HUES6 (cell line): ENCODE results near the gene ZNF41.

Experiments
- H3K27ac ChIP-seq: 2 replicates; pipeline ENCODE4 v1.7.0; 2013; ENCODE audit warnings: low read depth, mild to moderate bottlenecking, low read length, inconsistent platforms
- H3K27me3 ChIP-seq: 2 replicates; pipeline ENCODE4 v1.6.1; 2013; ENCODE audit warnings: low read length; ENCODE audit not compliant: control insufficient read depth, insufficient read depth
- H3K36me3 ChIP-seq: 2 replicates; pipeline ENCODE4 v1.6.1; 2013; ENCODE audit warnings: low read length; ENCODE audit not compliant: control insufficient read depth, insufficient read depth
- H3K4me1 ChIP-seq: 2 replicates; pipeline ENCODE4 v1.6.1; 2013; ENCODE audit warnings: low read length; ENCODE audit not compliant: control insufficient read depth, insufficient read depth
- H3K4me3 ChIP-seq: 2 replicates; pipeline ENCODE4 v1.5.1; 2013; ENCODE audit warnings: low read depth, low read length
- H3K9ac ChIP-seq: one replicate; pipeline ENCODE4 v1.6.1; 2013; ENCODE audit warnings: mild to moderate bottlenecking, low read length
- H3K9me3 ChIP-seq: 2 replicates; pipeline ENCODE4 v1.6.1; 2013; ENCODE audit warnings: low read depth, low read length; ENCODE audit not compliant: control insufficient read depth, insufficient read depth

The ZNF41 gene

DNA sequence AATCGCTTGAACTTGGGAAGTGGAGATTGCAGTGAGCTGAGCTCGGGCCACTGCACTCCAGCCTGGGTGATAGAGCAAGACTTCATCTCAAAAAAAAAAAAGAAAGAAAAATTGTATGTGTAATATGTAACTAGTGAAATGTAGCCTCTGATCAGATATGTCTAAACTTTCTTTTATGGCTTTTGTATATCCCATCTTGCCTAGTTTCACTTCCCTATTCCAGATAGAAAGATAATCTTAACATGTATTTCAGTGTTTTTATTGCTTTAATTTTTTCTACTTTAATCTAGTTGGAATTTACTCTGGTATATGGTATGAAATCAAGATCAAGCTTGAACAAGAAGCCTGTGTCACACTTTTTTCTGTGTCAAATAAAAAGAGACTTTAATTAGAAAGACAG lies 1.9 kb upstream of the ZNF41 start:
- Histone ChIP-seq H3K9ac (no peak overlapping the region), H3K4me1 (peaks cover 9% of the 10 kb centered on the region; the same call in 1 of the 2 replicates), H3K9me3 (peaks cover 4% of the 10 kb centered on the region; the same call in 1 of the 2 replicates), H3K4me3 (no peak overlapping the region), H3K36me3 (no peaks in the 10 kb centered on the region), H3K27me3 (no peaks in the 10 kb centered on the region), H3K27ac (no peak overlapping the region)

DNA sequence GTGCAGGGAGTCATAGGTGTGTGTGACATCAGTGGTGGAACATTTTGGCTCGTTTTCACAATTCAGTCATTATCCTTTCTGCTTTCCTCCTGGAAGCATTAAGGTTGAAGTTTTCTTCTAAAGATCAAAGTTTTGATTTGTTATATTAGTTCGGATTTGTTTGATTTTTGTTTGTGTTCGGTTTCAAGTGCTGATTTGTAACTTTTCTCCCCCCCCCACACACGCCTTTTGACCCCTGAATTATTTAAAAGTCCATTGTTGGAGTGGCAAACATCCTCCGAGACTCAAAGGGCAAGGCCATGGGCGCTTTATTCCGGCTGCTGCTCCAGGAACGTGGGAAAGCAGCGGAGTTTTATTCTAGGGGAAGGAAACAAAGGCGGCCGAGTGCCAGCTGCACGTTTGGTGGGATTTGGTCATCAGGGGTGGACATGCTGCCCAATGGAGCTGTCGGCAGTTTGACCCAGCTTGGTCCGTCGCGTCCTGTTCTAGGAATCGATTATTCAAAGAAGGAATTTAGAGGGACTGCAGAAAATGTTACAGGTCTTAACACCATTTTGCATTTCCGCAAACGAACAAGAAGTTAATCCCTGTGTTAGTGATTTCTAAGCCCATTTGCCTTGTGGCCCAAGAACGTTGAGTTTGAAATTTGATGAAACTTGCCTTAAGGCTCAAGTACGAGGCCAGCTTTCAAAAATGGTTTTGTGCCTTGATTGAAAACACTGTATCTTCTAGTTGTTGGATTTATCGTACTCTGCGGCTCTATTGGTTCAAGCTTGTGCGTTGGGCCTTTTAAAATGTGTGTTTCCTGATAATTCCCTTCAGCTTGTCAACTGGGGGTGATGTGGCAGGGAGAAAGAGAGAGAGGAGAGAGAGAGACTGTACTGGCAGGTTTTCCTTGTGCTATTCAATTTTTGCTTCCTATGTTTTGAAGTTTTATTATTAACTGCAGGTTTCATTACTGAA lies 565 bp upstream of the ZNF41 start:
- peak overlapping the region; percentile 89 for H3K9ac ChIP-seq
- H3K27me3 ChIP-seq, result no peaks in the 10 kb centered on the region
- peaks cover 9% of the 10 kb centered on the region; the same call in 1 of the 2 replicates for H3K4me1 ChIP-seq
- H3K4me3 ChIP-seq, result peak overlapping the region; percentile 62
- no peaks in the 10 kb centered on the region for H3K36me3 ChIP-seq
- H3K9me3 ChIP-seq, result peaks cover 4% of the 10 kb centered on the region; the same call in 1 of the 2 replicates
- H3K27ac ChIP-seq, result peak overlapping the region; percentile 83; the same call in 1 of the 2 replicates

GRCh38 chrX:47482065-47482511 lies 934 bp downstream of the ZNF41 start:
- Histone ChIP-seq H3K9me3 (no peaks in the 10 kb centered on the region; the same call in 1 of the 2 replicates), H3K27ac (no peak overlapping the region), H3K4me1 (peaks cover 9% of the 10 kb centered on the region; the same call in 1 of the 2 replicates), H3K4me3 (peak overlapping the region; percentile 62), H3K27me3 (no peaks in the 10 kb centered on the region), H3K9ac (peak overlapping the region; percentile 89), H3K36me3 (no peaks in the 10 kb centered on the region)

DNA sequence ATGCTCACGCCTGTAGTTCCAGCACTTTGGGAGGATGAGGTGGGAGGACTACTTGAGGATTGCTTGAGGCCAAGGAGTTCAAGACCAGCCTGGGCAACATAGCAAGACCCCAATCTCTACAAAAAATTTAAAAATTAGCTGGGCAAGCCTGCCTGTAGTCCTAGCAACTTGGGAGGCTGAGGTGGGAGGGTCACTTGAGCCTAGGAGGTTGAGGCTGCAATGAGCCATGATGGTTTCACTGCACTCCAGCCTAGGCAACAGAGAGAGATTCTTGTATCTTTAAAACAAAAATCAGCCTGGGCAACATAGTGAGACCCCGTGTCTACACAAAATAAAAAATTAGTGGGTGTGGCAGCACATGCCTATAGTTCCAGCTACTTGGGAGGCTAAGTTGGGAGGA lies 1.9 kb downstream of the ZNF41 start:
- Histone ChIP-seq H3K4me3 (no peak overlapping the region), H3K36me3 (no peaks in the 10 kb centered on the region), H3K4me1 (peaks cover 9% of the 10 kb centered on the region; the same call in 1 of the 2 replicates), H3K9me3 (no peaks in the 10 kb centered on the region; the same call in 1 of the 2 replicates), H3K9ac (no peak overlapping the region), H3K27ac (no peak overlapping the region), H3K27me3 (no peaks in the 10 kb centered on the region)

GRCh38 chrX:47480576-47480975 lies 2.4 kb downstream of the ZNF41 start:
- Histone ChIP-seq H3K27ac (no peak overlapping the region), H3K4me1 (peaks cover 9% of the 10 kb centered on the region; the same call in 1 of the 2 replicates), H3K36me3 (no peaks in the 10 kb centered on the region), H3K9ac (no peak overlapping the region), H3K27me3 (no peaks in the 10 kb centered on the region), H3K4me3 (no peak overlapping the region), H3K9me3 (no peaks in the 10 kb centered on the region; the same call in 1 of the 2 replicates)

DNA sequence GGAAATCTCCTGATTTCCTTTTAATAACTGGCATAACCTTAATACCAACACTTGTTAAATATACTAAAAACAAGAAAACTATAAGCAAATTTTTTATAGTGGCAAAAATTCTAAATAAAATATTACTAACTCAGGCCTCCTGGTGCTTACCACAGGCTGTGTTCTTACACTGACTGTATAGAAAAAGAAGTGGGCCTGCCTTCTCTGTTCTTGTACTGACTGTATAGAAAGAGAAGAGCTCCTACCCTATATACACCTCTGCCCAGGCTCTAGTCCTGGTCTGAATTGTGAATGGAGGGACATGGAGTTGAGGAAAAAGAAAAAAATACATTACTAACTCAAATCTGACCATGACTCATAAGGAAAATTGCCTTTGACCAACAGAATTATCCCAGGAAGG lies 7.5 kb downstream of the ZNF41 start:
- Histone ChIP-seq H3K27ac (no peak overlapping the region), H3K36me3 (no peaks in the 10 kb centered on the region), H3K4me3 (no peak overlapping the region), H3K27me3 (no peaks in the 10 kb centered on the region), H3K4me1 (no peaks in the 10 kb centered on the region), H3K9me3 (no peaks in the 10 kb centered on the region; the same call in 1 of the 2 replicates), H3K9ac (no peak overlapping the region)

GRCh38 chrX:47467106-47467505 lies 15.9 kb downstream of the ZNF41 start:
- no peaks in the 10 kb centered on the region for H3K36me3 ChIP-seq
- H3K4me1 ChIP-seq, result no peaks in the 10 kb centered on the region
- no peak overlapping the region for H3K4me3 ChIP-seq
- no peak overlapping the region for H3K27ac ChIP-seq
- H3K9me3 ChIP-seq, result peaks cover 15% of the 10 kb centered on the region; the same call in 1 of the 2 replicates
- no peak overlapping the region for H3K9ac ChIP-seq
- H3K27me3 ChIP-seq, result no peaks in the 10 kb centered on the region

- Histone ChIP-seq H3K4me1 (no peaks in the 10 kb centered on the region), H3K36me3 (peaks cover 4% of the 10 kb centered on the region; the same call in 1 of the 2 replicates), H3K9me3 (peaks cover 23% of the 10 kb centered on the region; the same call in 1 of the 2 replicates), H3K4me3 (no peak overlapping the region), H3K27ac (no peak overlapping the region), H3K27me3 (no peaks in the 10 kb centered on the region), H3K9ac (no peak overlapping the region)
Measured at GRCh38 chrX:47460561-47460960, 22.5 kb downstream of the ZNF41 start.

DNA sequence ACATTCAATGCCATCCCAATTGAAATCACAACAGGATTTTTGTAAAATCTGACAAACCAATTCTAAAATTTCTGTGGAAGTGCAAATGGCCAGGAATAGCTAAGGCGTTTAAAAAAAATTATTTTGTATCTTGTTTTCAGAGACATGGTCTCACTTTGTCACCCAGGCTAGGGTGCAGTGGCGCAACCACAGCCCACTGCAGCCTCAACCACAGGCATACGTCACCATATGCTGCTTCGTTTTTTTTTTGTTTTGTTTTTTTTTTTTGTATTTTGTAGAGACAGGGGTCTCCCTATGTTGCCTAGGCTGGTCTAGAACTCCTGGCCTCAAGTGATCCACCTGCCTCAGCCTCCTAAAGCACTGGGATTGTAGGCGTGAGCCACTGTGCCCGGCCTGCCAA lies 24.5 kb downstream of the ZNF41 start:
- Histone ChIP-seq H3K27me3 (no peaks in the 10 kb centered on the region), H3K36me3 (peaks cover 10% of the 10 kb centered on the region; the same call in 1 of the 2 replicates), H3K4me3 (no peak overlapping the region), H3K9ac (no peak overlapping the region), H3K4me1 (no peaks in the 10 kb centered on the region), H3K9me3 (peaks cover 18% of the 10 kb centered on the region; the same call in 1 of the 2 replicates), H3K27ac (no peak overlapping the region)

DNA sequence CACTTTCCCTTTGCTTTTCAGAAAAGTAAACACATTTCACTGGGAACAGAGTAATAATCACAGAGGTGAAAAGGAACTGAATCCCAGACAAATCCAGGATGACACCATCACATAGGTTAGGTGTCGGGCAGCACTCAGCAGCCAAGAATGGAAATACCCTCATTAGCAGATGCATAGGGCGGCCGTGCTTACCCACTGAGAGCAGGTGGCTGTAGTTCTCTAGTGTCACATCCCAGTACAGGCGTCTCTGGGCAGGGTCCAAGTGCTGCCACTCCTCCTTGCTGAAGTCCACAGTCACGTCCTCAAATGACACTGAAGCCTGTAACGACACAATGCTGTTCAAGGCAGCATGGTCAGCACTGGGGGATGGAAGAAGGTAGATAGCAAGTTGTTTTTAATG lies 26.9 kb downstream of the ZNF41 start:
- Histone ChIP-seq H3K36me3 (peaks cover 17% of the 10 kb centered on the region), H3K4me1 (no peaks in the 10 kb centered on the region), H3K4me3 (no peak overlapping the region), H3K27ac (no peak overlapping the region), H3K27me3 (no peaks in the 10 kb centered on the region), H3K9ac (no peak overlapping the region), H3K9me3 (peaks cover 18% of the 10 kb centered on the region)

DNA sequence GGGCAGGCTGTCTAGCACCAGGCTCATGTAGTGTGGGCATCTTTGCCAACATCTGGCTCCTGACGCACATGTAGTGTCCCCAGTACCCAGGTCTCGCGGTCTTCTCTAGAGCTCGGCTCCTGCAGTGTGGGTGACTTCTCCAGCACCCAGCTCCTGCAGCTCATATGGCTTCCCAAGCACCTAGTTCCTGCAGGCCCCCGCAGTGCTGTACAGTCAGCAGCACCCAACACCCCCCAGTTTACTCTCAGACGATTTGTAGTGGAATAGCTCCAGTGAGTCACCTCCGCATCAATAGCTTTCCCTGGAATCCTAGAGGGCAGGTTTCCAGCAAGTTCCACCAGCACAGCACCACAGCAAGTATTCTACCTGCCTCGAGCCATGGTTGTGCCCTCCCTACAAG lies 30.9 kb downstream of the ZNF41 start:
- no peak overlapping the region for H3K9ac ChIP-seq
- peaks cover 49% of the 10 kb centered on the region for H3K9me3 ChIP-seq
- H3K27me3 ChIP-seq, result no peaks in the 10 kb centered on the region
- no peak overlapping the region for H3K4me3 ChIP-seq
- no peaks in the 10 kb centered on the region for H3K4me1 ChIP-seq
- H3K36me3 ChIP-seq, result peaks cover 44% of the 10 kb centered on the region
- no peak overlapping the region for H3K27ac ChIP-seq
